Measurements from ENCODE around the gene GRK4.
A peak's percentile ranks its signal among the peaks of the same experiment; 100 is the strongest.

The GRK4 gene

DNA sequence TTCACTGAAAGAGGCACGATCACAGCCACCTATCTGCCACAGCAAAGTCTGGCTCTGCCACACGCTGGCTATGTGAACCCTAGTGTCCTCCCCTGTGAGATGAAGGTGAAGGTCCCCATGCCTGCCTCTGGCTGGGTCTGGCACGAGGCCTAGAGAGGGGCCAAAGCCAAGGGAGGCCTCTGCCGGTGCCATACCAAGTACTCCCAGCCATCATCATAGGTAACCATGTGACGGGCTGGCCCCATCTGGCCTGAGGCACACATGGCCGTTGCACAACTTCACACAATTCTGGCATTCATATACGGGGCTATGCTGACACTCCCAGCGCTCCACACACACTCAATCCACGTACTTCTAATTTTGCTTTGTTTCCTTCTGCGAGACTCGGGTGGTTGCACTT, 15.4 kb upstream of the GRK4 start:
- no peak for TF ChIP-seq CTCF (IDR thresholded peaks at IDR 0.05; ENCODE audit: low read depth, low read length, missing control alignments)
- in situ Hi-C loops (cut with HindIII; ENCODE audit: low pct_ligation_motif_present, low sequenced_read_pairs), result no loop called here
- Histone ChIP-seq H3K27me3 (replicated peaks) (no peaks in the 10 kb centered on the region), H3K4me3 (ENCODE audit: low read depth, low read length) (no peak overlapping the region), H3K27ac (no peak overlapping the region), H3K36me3 (replicated peaks) (peaks cover 84% of the 10 kb centered on the region)
- no peak for DNase-seq

GRCh38 chr4:2948895-2949781, 14.2 kb upstream of the GRK4 start:
- Histone ChIP-seq H3K4me3 (ENCODE audit: low read depth, low read length) (no peak overlapping the region), H3K27me3 (replicated peaks) (no peaks in the 10 kb centered on the region), H3K36me3 (replicated peaks) (peaks cover 84% of the 10 kb centered on the region), H3K27ac (no peak overlapping the region)
- TF ChIP-seq CTCF (IDR thresholded peaks at IDR 0.05; ENCODE audit: low read depth, low read length, missing control alignments), result peak; percentile 75
- in situ Hi-C loops (cut with HindIII; ENCODE audit: low pct_ligation_motif_present, low sequenced_read_pairs), result no loop called here
- DNase-seq, result no peak

DNA sequence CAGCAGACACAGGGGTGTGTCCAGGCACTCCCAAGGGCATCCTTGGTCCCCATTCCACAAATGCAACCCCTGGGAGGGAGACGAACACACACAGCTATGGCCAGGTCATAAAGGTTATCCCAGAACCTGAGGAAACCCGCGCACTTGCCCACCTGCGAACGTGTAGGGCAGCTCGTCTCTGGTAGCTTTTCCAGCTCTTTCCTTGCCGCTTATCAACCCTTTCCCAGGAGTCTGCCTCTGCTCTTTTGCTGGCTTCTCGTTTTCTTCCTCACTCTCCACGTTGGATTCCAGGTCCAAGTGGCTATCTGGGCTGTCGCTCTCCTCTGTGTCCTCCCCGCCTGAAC, 13.6 kb upstream of the GRK4 start:
- Histone ChIP-seq H3K27me3 (replicated peaks) (no peaks in the 10 kb centered on the region), H3K27ac (no peak overlapping the region), H3K36me3 (replicated peaks) (peaks cover 84% of the 10 kb centered on the region), H3K4me3 (ENCODE audit: low read depth, low read length) (no peak overlapping the region)
- in situ Hi-C loops (cut with HindIII; ENCODE audit: low pct_ligation_motif_present, low sequenced_read_pairs), result no loop called here
- no peak for DNase-seq
- TF ChIP-seq CTCF (IDR thresholded peaks at IDR 0.05; ENCODE audit: low read depth, low read length, missing control alignments), result no peak

DNA sequence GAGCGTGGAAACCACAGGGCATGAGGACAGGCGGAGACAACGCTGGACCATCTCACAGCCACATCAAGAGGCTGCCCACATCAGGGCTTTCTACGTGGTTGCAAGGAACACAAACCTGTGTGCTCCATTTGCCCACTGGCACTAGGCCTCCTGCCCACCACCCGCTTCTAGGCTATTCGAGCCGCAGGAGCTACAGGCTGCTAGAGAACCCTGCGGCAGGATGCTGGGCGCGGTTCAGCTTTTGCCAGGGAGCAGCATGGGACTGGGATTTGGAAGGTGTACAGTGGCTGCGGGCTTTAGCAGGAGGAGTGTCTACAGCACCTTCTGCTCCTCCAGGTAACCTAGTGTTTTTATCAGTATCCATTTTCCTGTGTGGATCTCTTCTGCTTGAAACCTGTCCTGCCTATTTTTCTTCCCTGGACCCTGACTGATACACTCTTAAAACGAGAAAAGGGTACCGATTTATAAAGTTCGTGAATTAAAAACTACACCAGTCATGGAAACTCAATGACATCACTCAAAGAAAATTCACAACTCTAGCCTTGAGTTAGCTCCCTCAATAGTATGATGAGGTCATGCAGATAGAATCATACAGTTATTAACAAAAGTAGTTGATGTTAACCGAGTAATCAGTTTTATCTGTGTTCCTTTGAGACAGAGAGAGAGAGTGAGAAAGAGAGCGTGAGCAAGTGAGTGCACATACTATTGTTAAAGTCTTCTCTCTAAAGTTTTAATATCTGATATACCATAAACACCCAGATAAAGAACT, 13.0 kb upstream of the GRK4 start:
- Histone ChIP-seq H3K4me3 (ENCODE audit: low read depth, low read length) (no peak overlapping the region), H3K27me3 (replicated peaks) (no peaks in the 10 kb centered on the region), H3K27ac (no peak overlapping the region), H3K36me3 (replicated peaks) (peaks cover 79% of the 10 kb centered on the region)
- DNase-seq, result no peak
- in situ Hi-C loops (cut with HindIII; ENCODE audit: low pct_ligation_motif_present, low sequenced_read_pairs), result no loop called here
- TF ChIP-seq CTCF (IDR thresholded peaks at IDR 0.05; ENCODE audit: low read depth, low read length, missing control alignments), result no peak

- H3K36me3 ChIP-seq (replicated peaks), result peaks cover 74% of the 10 kb centered on the region
- no peaks in the 10 kb centered on the region for H3K27me3 ChIP-seq (replicated peaks)
- TF ChIP-seq CTCF (IDR thresholded peaks at IDR 0.05; ENCODE audit: low read depth, low read length, missing control alignments), result no peak
- no peak overlapping the region for H3K4me3 ChIP-seq (ENCODE audit: low read depth, low read length)
- H3K27ac ChIP-seq, result no peak overlapping the region
- in situ Hi-C loops (cut with HindIII; ENCODE audit: low pct_ligation_motif_present, low sequenced_read_pairs), result no loop called here
- DNase-seq, result no peak
These were observed 9.9 kb upstream of the GRK4 start for GRCh38 chr4:2953496-2953895.
